HEK293 (cell line): Measurements from ENCODE around the gene KCNMA1.

Experiments used
- GFI1B ChIP-seq: fragments of 450-650 bp; formaldehyde crosslinking; IDR thresholded peaks from 2 replicates; pipeline ENCODE4 v1.5.1; 2016; ENCODE audit warnings: missing biosample characterization, missing genetic modification characterization
- TRIM28 ChIP-seq: IDR thresholded peaks from 2 replicates; pipeline ENCODE4 v1.6.1; 2011; ENCODE audit warnings: low read length, control low read depth, borderline replicate concordance
- YY1 ChIP-seq: fragments of 450-650 bp; formaldehyde crosslinking; IDR thresholded peaks from 2 replicates; pipeline ENCODE4 v1.5.1; 2018; ENCODE audit warnings: missing biosample characterization, missing genetic modification characterization
- ZBTB7A ChIP-seq: fragments of 450-650 bp; formaldehyde crosslinking; IDR thresholded peaks from 2 replicates; pipeline ENCODE4 v1.5.1; 2016; ENCODE audit warnings: low read depth, missing biosample characterization, missing genetic modification characterization
- ZNF169 ChIP-seq: fragments of 450-650 bp; formaldehyde crosslinking; IDR thresholded peaks from 2 replicates; pipeline ENCODE4 v1.5.1; 2016; ENCODE audit warnings: missing biosample characterization, missing genetic modification characterization
- ZNF23 ChIP-seq: fragments of 450-650 bp; formaldehyde crosslinking; IDR thresholded peaks from 2 replicates; pipeline ENCODE4 v1.5.1; 2016; ENCODE audit warnings: missing biosample characterization, missing genetic modification characterization, borderline replicate concordance
- ZNF544 ChIP-seq: fragments of 450-650 bp; formaldehyde crosslinking; IDR thresholded peaks from 2 replicates; pipeline ENCODE4 v1.5.0; 2017; ENCODE audit warnings: missing biosample characterization, missing genetic modification characterization
- TF ChIP-seq, protein P1 (sequence below): fragments of 450-650 bp; formaldehyde crosslinking; IDR thresholded peaks from 2 replicates; pipeline ENCODE4 v1.5.1; 2016; ENCODE audit warnings: missing biosample characterization, missing genetic modification characterization
- TF ChIP-seq, protein P2 (sequence below): fragments of 450-650 bp; formaldehyde crosslinking; IDR thresholded peaks from 2 replicates; pipeline ENCODE4 v1.5.1; 2016; ENCODE audit warnings: missing biosample characterization, missing genetic modification characterization
- TF ChIP-seq, protein P3 (sequence below): fragments of 450-650 bp; formaldehyde crosslinking; IDR thresholded peaks from 2 replicates; pipeline ENCODE4 v1.5.1; 2016; ENCODE audit warnings: missing biosample characterization, missing genetic modification characterization

DNA sequence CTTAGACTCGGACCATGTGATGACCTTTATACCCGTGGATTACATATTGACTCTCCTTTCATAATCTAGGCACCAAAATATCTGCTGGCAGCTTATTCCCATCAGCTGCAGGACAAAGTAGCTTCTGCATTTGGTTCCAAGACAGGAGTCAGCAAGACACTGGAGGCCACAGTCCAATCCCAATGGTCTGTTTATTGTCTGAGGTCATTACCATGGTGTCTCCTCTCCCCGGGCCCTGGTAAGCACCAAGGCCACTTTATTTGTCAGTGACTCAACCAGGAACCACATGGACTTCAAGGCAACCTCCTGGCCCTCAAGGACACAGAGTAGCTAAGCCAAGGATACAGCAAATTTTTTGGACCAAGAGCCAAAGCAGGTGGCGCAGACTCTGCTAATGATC is 36.1 kb downstream of the KCNMA1 start:
- TF ChIP-seq ZBTB7A (tag by site-specific recombination) (no peak), ZNF169 (tag by site-specific recombination) (no peak), ZNF23 (tag by site-specific recombination) (no peak), TRIM28 (no peak), ZNF544 (no peak), YY1 (no peak), GFI1B (tag by site-specific recombination) (no peak)
- TF ChIP-seq, protein P1, sequence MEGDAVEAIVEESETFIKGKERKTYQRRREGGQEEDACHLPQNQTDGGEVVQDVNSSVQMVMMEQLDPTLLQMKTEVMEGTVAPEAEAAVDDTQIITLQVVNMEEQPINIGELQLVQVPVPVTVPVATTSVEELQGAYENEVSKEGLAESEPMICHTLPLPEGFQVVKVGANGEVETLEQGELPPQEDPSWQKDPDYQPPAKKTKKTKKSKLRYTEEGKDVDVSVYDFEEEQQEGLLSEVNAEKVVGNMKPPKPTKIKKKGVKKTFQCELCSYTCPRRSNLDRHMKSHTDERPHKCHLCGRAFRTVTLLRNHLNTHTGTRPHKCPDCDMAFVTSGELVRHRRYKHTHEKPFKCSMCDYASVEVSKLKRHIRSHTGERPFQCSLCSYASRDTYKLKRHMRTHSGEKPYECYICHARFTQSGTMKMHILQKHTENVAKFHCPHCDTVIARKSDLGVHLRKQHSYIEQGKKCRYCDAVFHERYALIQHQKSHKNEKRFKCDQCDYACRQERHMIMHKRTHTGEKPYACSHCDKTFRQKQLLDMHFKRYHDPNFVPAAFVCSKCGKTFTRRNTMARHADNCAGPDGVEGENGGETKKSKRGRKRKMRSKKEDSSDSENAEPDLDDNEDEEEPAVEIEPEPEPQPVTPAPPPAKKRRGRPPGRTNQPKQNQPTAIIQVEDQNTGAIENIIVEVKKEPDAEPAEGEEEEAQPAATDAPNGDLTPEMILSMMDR (tag by site-specific recombination) = no peak
- TF ChIP-seq, protein P2, sequence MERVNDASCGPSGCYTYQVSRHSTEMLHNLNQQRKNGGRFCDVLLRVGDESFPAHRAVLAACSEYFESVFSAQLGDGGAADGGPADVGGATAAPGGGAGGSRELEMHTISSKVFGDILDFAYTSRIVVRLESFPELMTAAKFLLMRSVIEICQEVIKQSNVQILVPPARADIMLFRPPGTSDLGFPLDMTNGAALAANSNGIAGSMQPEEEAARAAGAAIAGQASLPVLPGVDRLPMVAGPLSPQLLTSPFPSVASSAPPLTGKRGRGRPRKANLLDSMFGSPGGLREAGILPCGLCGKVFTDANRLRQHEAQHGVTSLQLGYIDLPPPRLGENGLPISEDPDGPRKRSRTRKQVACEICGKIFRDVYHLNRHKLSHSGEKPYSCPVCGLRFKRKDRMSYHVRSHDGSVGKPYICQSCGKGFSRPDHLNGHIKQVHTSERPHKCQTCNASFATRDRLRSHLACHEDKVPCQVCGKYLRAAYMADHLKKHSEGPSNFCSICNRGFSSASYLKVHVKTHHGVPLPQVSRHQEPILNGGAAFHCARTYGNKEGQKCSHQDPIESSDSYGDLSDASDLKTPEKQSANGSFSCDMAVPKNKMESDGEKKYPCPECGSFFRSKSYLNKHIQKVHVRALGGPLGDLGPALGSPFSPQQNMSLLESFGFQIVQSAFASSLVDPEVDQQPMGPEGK = no peak
- TF ChIP-seq, protein P3, sequence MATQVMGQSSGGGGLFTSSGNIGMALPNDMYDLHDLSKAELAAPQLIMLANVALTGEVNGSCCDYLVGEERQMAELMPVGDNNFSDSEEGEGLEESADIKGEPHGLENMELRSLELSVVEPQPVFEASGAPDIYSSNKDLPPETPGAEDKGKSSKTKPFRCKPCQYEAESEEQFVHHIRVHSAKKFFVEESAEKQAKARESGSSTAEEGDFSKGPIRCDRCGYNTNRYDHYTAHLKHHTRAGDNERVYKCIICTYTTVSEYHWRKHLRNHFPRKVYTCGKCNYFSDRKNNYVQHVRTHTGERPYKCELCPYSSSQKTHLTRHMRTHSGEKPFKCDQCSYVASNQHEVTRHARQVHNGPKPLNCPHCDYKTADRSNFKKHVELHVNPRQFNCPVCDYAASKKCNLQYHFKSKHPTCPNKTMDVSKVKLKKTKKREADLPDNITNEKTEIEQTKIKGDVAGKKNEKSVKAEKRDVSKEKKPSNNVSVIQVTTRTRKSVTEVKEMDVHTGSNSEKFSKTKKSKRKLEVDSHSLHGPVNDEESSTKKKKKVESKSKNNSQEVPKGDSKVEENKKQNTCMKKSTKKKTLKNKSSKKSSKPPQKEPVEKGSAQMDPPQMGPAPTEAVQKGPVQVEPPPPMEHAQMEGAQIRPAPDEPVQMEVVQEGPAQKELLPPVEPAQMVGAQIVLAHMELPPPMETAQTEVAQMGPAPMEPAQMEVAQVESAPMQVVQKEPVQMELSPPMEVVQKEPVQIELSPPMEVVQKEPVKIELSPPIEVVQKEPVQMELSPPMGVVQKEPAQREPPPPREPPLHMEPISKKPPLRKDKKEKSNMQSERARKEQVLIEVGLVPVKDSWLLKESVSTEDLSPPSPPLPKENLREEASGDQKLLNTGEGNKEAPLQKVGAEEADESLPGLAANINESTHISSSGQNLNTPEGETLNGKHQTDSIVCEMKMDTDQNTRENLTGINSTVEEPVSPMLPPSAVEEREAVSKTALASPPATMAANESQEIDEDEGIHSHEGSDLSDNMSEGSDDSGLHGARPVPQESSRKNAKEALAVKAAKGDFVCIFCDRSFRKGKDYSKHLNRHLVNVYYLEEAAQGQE = no peak
